GM21529 (cell line): ENCODE measurements around the gene WDR5B.
"Not testable (repeated sequence)": the region's sequence is repeated elsewhere in the genome, so short reads cannot be mapped to it uniquely, and the experiment has no call there.

Experiments used
- ATAC-seq: cut with Tn5 transposase; IDR thresholded peaks from one replicate; pipeline ENCODE4 v1.9.1; 2021; ENCODE audit not compliant: unreplicated experiment

Gene WDR5B

DNA sequence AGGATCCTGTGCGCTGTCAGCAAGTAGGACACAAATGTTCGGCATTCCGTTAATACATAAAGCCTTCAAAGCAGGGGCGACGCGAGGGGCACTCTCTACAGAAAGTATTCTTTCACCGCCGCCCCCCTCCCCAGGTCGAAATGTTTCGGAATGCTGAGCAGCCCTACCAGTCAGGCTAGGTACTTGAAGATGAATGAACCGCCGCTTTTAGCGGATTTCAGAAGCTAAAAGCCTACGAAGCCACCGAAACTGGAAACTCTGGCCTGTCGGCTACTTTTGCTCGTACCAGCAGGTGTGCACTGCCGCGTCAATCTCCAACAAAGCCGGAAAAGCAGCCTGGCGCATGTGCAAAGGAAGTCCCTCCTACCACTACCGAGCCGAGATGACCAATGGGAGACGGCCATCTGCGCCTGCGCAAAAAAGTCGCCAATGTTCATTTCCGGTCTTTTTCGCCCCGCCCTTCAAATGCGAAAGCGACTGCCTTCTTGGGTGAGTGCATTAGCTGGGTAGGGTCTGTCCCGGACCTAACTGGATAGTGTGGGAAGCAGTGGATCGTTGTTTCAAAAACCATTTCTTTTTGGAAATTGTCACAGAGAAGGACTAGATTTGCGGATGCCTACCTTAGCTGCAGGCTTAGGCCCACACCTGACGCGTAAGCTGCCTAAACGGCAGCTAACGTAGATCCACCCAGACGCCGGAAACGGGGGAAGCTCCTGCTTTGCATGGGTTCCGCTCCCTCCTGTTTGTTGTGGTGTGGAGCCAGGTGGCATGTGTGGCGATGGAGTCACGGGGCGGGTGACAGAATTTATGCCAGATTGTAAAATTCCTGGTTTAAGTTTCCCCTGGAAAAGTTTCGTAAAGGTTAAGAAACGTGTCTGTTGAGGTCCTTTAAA, at the start of gene WDR5B:
Gene WDR5B (minus strand): TSS at position 301 of the 893 bp plus-strand sequence. CDS start 534 bp downstream, outside the sequence.
- ATAC-seq, result peak; percentile 81

DNA sequence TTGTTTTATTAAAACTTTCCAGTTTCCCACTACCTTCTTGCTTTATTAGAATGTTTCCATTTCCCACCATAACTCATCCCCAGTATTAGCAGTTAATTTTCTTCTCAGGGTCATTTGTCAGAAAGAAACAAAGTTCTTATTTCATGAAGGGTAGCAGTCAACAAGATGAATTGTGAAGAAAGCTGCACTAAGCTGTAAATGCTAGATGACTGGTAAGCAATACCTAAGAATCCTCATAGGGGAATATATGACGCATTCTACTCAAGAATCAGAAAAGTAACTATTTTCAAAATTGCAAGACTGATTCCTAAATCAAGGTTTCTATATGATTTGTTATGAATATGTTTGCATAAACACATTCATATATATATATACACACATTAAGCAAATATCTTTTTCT, 48.8 kb upstream of the WDR5B start:
- no peak for ATAC-seq

DNA sequence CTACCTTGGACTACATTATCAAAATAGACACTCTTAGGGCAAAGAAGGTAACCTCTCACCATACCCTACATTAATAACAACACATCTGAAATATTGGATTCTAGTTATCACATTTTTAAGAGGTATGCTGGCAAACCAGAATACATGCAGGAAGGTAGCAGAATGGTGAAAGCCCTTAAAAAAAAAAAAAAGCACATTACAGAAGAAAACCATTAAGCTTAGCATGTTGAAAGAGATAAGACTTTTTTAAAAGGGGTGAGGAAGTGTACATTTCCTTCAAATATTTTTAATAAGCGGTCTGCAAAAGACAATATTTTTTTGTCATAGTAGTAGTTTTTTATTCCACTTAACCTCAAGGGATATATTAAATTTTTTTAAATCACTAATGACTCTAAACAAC, 46.5 kb upstream of the WDR5B start:
- ATAC-seq, result no peak

DNA sequence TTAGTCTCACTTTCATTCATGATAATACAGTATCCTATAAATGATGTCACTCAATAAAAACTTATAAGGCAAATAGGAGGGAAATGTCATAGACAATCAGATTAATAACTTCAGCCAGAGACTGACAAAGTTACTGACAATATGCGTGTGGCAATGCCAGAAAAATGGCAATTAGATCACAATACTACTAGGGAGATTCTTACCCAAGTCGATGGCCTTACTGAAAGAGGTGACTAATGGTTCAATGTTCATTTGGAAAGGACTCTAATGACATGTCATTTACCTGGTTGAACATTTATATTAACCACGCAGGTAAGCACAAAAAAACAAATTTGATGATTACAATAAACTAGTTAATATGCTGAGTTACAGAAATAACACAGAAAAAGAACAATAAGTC, 45.9 kb upstream of the WDR5B start:
- ATAC-seq, result no peak

DNA sequence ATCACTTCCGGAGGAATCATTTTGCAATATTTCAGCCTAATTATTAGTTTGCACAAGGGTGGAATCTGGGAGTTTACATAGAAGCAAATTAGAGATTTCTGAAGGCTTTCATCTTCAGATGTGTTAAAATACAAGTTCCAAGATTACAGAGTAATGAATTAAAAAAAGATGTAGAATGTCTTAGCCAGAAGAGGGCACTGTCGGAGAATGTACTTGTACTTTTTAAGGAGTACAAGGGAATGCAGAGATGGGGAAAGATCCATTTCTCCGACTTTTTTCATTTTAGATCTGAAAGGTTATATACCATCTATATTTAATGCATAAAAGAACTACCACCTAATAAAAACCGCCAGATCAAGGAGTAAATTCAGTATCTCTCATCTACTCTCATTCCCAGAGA, 43.1 kb upstream of the WDR5B start:
- no peak for ATAC-seq

DNA sequence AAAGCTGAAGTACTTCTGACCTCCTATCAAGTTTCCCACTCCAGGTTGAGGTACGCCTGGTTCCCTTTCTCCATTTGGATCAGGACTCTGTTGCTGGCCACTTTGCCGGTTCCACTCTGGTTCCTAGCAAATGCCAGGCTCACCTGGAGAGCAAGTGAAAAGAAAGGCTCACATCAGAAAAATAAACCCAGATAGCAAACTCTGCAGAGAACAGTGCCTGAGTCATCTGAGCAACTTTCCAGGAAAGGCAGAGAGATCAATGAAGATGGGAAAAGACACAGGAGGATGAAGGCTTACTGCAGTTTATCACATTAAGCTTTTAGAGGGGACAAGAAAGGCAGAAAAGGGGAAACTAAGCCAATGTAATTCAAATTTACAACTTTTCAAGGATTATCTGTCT, 41.8 kb upstream of the WDR5B start:
- ATAC-seq, result no peak

DNA sequence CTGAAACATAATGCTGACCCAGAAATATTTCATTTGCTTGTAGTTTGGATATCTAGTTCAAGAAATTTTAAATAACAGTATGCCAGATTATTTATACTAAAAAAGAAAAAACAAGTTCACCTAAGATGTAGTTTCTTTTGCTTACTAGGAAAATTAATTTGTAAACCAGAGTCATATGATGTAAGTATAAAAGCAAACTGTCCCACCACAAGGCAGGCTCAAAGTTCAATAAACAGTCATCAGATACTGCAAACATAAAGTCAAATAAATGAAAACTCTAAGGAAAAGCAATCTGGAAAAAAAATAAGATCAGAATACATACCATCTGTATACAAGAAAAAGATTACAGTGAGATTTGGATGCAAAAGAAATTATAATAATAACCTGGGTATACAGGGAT, 40.2 kb upstream of the WDR5B start:
- no peak for ATAC-seq

DNA sequence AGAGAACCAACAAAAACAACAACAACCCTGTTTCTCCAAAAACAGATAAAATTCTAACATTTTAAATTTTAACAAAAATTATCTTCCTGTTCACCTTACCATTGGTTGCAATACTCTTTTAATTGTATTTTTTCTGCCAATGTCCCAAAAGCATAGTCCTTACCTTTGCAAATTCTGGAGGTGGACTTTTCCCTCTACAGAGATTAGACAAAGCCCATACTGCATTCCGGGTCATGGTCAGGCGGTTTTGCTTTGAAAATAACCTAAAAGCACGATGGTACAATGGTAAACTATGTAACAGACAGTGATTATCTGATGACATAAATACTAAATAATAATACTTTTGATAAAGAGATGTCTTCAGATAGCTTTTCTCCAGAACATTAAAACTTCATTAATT, 35.5 kb upstream of the WDR5B start:
- ATAC-seq, result no peak

DNA sequence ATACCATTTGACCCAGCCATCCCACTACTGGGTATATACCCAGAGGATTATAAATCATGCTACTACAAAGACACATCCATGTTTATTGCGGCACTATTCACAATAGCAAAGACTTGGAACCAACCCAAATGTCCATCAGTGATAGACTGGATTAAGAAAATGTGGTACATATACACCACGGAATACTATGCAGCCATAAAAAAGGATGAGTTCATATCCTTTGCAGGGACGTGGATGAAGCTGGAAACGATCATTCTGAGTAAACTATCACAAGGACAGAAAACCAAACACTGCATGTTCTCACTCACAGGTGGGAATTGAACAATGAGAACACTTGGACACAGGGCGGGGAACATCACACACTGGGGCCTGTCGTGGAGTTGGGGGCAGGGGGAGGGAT, 32.4 kb upstream of the WDR5B start:
- ATAC-seq, result not testable (repeated sequence)

DNA sequence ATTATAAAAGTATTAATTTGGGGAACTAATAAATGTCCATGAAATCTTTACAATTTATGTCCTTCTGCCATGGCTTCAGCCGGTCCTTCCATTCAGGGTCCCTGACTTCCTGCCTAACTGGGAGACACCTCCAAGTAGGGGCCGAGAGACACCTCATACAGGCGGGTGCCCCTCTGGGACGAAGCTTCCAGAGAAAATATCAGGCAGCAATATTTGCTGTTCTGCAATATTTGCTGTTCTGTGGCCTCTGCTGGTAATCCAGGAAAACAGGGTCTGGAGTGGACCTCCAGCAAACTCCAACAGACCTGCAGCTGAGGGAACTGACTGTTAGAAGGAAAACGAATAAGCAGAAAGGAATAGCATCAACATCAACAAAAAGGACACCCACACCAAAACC, 28.6 kb upstream of the WDR5B start:
- not testable (repeated sequence) for ATAC-seq

DNA sequence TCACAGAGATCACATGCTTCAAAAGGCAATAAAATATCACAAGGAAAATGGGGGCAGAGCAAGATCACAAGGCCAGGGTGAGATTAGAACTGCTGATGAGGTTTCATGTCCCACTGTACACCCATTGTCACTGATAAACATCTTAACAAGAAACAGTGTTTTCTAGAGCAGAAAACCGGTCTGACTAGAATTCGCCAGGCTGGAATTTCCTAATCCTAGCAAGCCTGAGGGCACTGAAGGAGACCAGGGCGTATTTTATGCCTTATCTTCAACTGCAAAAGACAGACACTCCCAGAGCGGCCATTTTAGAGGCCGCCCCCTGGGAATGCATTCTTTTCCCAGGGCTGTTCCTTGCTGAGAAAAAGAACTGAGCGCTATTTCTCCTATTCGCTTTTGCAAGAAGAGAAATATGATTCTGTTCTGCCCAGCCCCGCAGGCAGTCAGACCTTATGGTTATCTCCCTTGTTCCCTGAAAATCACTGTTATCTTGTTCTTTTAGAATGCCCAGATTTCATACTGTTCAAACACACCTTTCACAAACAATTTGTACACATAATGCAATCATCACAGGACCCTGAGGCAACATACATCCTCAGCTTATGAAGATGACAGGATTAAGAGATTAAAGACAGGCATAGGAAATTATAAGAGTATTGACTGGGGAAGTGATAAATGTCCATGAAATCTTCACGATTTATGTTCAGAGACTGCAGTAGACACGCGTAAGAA, 28.1 kb upstream of the WDR5B start:
- ATAC-seq, result not testable (repeated sequence)

DNA sequence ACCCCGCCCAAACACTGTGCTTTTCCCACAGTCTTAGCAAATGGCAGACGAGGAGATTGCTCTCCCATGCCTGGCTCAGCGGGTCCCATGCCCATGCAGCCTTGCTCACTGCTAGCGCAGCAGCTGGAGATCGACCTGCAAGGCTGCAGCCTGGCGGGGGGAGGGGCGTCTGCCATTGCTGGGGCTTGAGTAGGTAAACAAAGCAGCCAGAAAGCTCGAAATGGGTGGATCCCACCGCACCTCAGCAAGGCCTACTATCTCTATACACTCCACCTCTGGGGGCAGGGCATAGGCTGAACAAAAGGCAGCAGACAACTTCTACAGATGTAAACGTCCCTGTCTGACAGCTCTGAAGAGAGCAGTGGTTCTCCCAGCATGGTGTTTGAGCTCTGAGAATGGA, 27.2 kb upstream of the WDR5B start:
- ATAC-seq, result no peak

DNA sequence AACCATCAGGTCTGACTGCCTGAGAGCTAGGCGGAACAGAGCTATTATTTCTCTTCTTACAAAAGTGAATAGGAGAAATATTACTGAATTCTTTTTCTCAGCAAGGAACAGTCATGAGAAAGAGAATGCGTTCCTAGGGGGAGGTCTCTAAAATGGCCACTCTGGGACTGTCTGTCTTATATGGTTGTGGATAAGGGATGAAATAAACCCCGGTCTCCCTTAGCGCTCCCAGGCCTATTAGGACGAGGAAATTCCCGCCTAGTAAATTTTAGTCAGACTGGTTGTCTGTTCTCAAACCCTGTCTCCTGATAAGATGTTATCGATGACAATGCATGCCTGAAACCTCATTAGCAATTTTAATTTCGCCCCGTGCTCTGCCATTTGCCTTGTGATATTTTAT, 20.1 kb upstream of the WDR5B start:
- no peak for ATAC-seq

DNA sequence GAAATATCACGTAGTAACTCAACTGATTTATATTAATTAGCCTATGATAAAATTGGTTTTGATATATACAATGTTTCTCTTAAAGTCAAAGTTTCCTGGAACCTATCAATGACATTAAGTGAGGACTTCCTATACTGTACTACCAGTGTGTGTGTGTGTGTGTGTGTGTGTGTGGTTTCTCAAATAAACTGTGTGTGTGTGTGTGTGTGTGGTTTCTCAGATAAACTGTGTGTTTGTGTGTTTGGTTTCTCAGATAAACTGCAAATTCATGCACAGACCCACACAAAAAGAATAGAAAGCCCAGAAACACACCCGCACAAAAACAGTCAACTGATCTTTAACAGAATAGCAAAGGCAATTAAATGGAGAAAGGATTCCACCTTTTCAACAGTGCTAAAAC, 14.5 kb upstream of the WDR5B start:
- no peak for ATAC-seq

DNA sequence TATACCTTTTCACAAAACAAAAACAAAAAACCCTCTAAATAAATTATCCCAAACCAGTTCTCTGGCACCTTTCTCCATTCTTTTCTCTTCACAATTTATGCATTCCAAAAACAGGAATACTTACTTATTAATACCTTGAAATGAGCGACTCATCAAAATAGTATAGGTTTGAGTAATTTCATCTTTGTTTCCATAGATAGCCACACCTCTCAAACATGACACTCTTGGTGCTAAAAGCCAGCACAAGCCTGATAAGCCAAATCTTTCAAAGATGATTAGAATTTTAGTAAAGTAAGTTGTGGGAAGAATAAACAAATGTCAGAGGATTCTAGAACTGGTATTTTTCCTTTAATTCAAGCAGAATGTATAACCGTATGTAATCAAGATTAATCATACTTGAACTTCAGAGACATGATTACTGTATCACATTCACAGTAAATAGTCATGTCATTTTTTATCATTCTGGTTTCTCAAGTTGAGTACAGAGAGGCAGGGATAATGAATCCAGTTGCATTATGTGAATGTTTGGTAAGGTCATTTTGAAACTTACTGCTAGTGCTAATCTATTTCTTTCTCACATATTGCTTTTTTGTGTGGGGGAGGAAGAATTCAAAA, 12.1 kb upstream of the WDR5B start:
- ATAC-seq, result no peak

DNA sequence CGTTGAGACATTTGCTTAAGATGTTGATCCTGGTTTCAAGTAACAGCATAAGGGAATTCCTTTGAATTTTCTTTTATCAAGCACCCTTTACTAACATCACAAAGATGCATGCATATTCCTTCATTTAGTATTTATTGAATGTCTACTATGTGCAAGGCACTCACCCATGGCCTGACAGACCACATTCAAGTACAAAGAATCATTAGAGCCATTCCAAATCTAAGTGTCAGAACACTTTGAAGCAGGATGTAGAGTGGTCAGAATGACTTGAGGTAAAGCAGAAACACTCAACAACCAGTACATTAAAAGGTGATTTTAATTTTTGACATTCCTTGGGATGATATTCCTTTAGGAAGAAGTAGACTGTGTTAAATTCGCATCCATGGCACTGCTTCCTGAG, 6.0 kb upstream of the WDR5B start:
- no peak for ATAC-seq

DNA sequence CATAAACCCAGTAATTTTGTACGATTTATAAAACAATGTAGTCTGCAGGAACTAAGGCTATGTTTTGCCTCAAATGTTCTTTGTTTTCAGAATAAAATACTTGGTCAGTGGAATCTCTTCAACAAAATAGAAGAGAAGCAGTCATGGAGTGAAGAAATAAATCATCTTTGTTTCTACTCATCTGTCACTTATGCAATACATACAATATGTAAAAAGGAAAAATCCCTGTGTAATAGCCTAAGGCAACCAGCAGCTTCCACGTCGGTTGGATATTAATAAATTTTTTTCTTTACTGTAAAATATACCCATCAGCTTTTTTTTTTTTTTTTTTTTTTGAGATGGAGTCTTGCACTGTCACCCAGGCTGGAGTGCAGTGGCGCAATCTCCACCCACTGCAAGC, 5.2 kb upstream of the WDR5B start:
- ATAC-seq, result no peak

DNA sequence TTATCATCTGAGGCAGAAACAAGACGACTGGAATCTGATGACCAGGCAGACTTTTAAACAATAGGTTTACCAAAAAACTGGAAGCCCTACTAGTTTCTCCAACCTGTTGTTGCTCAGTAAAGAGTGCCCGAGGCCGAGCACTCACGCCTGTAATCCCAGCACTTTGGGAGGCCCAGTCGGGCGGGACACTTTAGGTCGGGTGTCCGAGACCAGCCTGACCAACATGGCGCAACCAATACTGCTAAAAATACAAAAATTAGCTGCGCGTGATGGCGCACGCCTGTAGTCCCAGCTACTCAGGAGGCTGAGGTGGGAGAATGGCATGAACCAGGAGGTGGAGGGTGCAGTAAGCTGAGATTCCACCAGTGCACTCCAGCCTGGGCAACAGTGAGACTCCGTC, 1.1 kb upstream of the WDR5B start:
- ATAC-seq, result no peak

DNA sequence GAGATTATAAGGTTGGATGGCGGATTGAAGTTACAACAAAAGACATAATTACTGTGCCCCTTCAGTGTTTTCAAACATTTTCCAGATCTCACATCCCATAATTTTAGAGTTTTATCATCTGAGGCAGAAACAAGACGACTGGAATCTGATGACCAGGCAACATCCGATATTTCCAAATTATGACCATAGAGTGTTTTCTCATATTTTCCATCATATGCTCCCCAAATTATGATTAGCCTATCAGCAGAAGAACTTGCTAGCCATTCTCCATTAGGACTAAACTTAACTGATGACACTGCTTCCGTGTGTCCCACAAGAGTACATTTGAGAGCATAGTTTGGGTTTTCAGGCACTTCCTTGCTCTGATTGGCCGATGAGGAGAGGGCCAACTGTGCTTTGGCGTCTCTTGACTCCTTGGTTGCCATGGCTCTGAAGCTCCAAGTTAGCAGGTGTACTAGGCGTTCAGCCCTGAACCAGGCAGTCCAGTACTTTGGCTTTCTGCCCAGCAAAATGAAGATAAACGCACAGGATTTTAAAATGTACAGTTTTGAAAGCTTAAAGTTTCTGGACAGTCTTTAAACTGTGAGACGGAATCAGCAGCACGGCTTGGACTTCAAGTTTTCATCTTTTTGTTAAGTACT, 638 bp downstream of the WDR5B start:
- ATAC-seq, result peak; percentile 64

DNA sequence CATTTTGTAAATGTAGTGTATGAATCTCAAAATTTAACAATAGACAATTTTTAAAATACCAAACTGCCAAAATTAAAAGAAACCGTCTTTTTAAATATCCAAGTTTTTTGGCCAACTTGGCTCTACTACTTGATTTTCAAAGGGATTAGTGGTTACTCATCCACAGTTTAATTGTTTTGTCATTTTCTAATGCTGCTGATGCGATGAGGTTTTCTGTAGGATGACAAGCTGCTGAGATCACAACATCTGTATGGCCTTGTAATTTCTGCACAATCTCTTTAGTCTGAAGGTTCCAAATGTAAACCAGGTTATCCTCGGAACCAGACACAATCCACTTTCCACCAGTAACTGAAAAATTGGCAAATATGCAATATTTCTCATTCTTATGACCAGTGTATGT, 1.5 kb downstream of the WDR5B start:
- ATAC-seq, result no peak

DNA sequence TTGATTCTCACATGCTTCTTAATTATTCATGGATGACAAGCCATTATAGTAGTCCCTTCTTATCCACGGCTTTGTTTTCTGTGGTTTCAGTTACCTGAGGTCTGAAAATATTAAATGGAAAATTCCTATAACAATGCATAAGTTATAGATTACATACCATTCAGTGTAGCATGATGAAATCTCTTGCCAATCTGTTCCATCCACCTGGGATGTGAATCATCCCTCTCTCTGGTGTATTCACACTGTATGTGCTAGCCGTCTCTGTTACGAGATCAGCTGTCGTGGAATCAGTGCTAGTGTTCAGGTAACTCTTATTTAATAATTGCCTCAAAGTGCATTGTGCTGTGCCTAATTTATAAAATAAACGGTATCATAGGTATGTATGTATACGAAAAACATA, 5.2 kb downstream of the WDR5B start:
- ATAC-seq, result no peak
